Psoas muscle (tissue), 8 donors: Measurements from ENCODE around the gene LAMA3. TPM values are rescaled to one million over a fixed set of nuclear protein-coding genes. Genes with fewer than 3 reads are reported as not detected.

Experiments used
- ATAC-seq, 4 donors: fragments of 200-7000 bp; cut with Tn5 transposase; one replicate each; pipeline ENCODE4 v1.9.1; 2020; ENCODE audit warnings: moderate library complexity in 3 of 4, mild to moderate bottlenecking in 2 of 4
- DNase-seq, 2 donors: peaks; one replicate each; pipeline ENCODE4 v3.0.0-alpha.2; 2020
- H3K27ac ChIP-seq: fragments of 200-600 bp; one replicate; pipeline ENCODE4 v1.8.0; 2022
- H3K27me3 ChIP-seq, 3 donors: fragments of 200-600 bp in 1 of 3; one replicate each; pipeline versions ENCODE4 v1.6.1 to v1.8.0; 2013 to 2022; ENCODE audit warnings: low read length in 2 of 3, mild to moderate bottlenecking in 2 of 3, moderate library complexity in 1 of 3; ENCODE audit not compliant: insufficient read depth in 3 of 3
- H3K36me3 ChIP-seq, 2 donors: fragments of 200-600 bp in 1 of 2; one replicate each; pipeline versions ENCODE4 v1.6.1 to v1.8.0; 2013 to 2022; ENCODE audit warnings: low read depth in 1 of 2, mild to moderate bottlenecking in 1 of 2, moderate library complexity in 1 of 2; ENCODE audit not compliant: insufficient read depth in 1 of 2
- H3K4me1 ChIP-seq: fragments of 200-600 bp; one replicate; pipeline ENCODE4 v1.8.0; 2022
- H3K4me3 ChIP-seq: fragments of 200-600 bp; one replicate; pipeline ENCODE4 v1.8.0; 2022; ENCODE audit warnings: mild to moderate bottlenecking
- H3K9me3 ChIP-seq: fragments of 200-600 bp; one replicate; pipeline ENCODE4 v1.8.0; 2022
- WGBS, 3 donors: extraction: QIAGEN DNeasy Blood & Tissue Kit; methylation state at CpG; one replicate each; pipeline versions ENCODE4 v1.1.6 to v1.1.7; 2013; 5-methylcytosine and 5-hydroxymethylcytosine counted together
- intact Hi-C, 2 donors: fragments of 100-400 bp; cut with DNase I; formaldehyde crosslinking; loops; one replicate each; pipeline versions ENCODE4 v1.11.0 to v1.14.2; 2022
- polyA plus RNA-seq, 3 donors: library from polyadenylated mRNA; stranded (reverse); fragments of 200-250 nt; gene quantifications; one replicate each; pipeline ENCODE4 v1.2.3, GENCODE V29; 2013
- total RNA-seq, 4 donors: library from RNA; stranded (reverse); fragmentation: NEBNext Ultra II Directional in 2 of 4; extraction: Animal tissue kit (Norgen Biotek cat#: 25700) in 2 of 4; gene quantifications; one replicate each; pipeline versions ENCODE4 v1.2.1 to v1.2.4, GENCODE V29; 2021 to 2023
- TF ChIP-seq, protein P1 (sequence below): fragments of 200-600 bp; IDR thresholded peaks from one replicate; pipeline ENCODE4 v1.8.0; 2022; ENCODE audit warnings: antibody characterized with exemption
- donor health status: healthy with polysubstance abuse.
- donor health status: DM: no; HTN: no; CAD: no; lungs with moderate emphysema.
- donor health status: Bipolar disorder and iron deficiency.
- donor health status: healthy.
- donor health status: DM: yes; HTN: yes; CAD: no.
- donor health status: DM: no; HTN: no; CAD: no.
- donor health status: DM: no; HTN: no; CAD: no.
- donor health status: DM: yes; HTN: yes; CAD: no.

LAMA3 gene
- total and polyA plus RNA-seq, 7 donors, result 0.49 to 4.2 (median 1.8) TPM

DNA sequence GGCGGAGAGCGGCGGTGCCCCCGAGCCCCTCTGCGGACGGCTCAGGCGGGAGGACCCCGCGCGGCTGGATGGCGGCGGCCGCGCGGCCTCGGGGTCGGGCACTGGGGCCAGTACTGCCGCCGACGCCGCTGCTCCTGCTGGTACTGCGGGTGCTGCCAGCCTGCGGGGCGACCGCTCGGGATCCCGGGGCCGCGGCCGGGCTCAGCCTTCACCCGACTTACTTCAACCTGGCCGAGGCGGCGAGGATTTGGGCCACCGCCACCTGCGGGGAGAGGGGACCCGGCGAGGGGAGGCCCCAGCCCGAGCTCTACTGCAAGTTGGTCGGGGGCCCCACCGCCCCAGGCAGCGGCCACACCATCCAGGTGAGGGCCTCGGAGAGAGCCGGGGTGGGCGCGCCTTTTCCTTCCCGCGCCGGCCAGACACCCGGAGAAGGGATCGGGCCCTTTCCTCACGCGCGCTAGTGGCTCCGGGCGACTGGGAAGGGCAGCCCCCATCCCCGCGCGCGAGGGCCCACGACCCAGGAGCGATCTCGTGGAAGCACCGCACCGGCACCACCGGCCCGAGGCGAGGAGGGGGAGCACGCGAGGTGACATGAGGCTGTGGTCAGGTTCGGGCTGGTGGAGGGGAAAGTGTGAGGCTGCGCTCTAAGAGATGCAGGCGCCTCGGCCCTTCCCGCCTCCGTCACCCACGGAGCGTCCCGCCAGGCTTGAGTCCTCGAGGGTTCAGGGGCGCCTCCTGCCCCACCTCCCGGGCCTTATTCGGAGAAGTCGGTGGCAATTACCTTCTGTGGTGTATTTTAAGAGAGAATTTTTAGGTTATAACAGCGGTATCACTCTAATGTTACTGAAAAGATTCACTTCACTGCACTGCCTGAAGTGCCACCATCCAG, 607 bp downstream of the LAMA3 start:
- DNase-seq (peak in 1 of 2 donors; percentile 57), ATAC-seq (peak in 2 of 4 donors; percentile 24 to 25)
- H3K27me3 ChIP-seq, result peaks cover 0 to 34% (median 11%) of the 10 kb centered on the region in 3 donors
- H3K27ac ChIP-seq, result no peak overlapping the region
- H3K36me3 ChIP-seq, result no peaks in the 10 kb centered on the region
- 4 to 9% (median 6%) methylated on average over 59 to 85 of the region's 85 CpGs for WGBS, 3 donors
- no peaks in the 10 kb centered on the region for H3K4me1 ChIP-seq
- intact Hi-C loops, result no loop called here
- H3K4me3 ChIP-seq, result peak overlapping the region; percentile 69
- TF ChIP-seq, protein P1, sequence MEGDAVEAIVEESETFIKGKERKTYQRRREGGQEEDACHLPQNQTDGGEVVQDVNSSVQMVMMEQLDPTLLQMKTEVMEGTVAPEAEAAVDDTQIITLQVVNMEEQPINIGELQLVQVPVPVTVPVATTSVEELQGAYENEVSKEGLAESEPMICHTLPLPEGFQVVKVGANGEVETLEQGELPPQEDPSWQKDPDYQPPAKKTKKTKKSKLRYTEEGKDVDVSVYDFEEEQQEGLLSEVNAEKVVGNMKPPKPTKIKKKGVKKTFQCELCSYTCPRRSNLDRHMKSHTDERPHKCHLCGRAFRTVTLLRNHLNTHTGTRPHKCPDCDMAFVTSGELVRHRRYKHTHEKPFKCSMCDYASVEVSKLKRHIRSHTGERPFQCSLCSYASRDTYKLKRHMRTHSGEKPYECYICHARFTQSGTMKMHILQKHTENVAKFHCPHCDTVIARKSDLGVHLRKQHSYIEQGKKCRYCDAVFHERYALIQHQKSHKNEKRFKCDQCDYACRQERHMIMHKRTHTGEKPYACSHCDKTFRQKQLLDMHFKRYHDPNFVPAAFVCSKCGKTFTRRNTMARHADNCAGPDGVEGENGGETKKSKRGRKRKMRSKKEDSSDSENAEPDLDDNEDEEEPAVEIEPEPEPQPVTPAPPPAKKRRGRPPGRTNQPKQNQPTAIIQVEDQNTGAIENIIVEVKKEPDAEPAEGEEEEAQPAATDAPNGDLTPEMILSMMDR, result no peak
- no peaks in the 10 kb centered on the region for H3K9me3 ChIP-seq

DNA sequence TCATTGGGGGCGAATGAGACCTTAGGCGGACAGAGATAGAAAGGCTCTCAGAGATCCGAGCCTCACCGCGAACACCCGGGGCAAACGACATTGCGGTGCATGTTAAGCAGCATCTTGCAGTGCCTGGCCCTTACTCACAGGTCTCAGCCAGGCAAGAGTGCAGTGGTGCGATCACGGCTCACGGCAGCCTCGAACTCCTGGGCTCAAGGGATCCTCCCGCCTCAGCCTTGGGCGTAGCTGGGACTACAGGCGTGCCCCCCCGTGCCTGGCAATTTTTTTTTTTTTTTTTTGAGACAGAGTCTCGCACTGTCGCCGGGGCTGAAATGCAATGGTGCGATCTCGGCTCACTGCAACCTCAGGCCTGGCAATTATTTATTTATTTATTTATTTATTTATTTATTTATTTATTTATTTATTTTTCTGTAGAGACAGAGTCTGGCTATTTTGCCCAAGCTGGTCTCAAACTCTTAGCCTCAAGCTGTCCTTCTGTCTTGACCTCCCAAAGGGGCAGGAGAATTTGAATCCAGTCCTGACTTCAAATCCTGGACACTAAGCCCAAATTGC, 1.3 kb downstream of the LAMA3 start:
- no peak for ATAC-seq
- DNase-seq, result no peak
- Histone ChIP-seq H3K27ac (no peak overlapping the region), H3K4me1 (no peaks in the 10 kb centered on the region), H3K9me3 (no peaks in the 10 kb centered on the region), H3K27me3 (peaks cover 0 to 34% (median 11%) of the 10 kb centered on the region in 3 donors), H3K4me3 (peak overlapping the region; percentile 69), H3K36me3 (no peaks in the 10 kb centered on the region)
- WGBS, 3 donors, result 60 to 67% (median 66%) methylated on average over 21 of the region's 21 CpGs
- TF ChIP-seq, protein P1, result no peak
- intact Hi-C loops, result no loop called here

DNA sequence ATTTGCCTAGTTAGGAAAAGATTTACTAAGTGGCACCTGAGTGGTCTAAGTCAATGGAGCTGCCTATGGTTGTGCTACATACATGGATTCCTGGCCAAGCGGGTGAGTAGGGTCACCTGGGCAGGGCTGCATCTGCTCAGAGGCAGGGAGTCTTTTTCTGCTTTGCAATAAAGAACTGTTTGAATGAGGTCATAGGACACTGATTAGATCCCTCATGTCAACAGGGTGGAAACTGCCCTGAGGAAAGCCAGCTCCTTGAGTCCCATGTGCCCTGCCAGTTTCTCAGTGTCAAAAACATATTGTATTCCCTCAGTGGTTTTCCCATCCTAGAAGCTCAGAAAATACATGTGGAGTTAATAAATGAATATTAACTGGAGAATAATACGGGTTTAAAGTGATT, 4.6 kb downstream of the LAMA3 start:
- Histone ChIP-seq H3K4me1 (no peaks in the 10 kb centered on the region), H3K36me3 (no peaks in the 10 kb centered on the region), H3K27me3 (peaks cover 0 to 22% (median 6%) of the 10 kb centered on the region in 3 donors), H3K27ac (no peak overlapping the region), H3K4me3 (no peak overlapping the region), H3K9me3 (no peaks in the 10 kb centered on the region)
- DNase-seq, result no peak
- TF ChIP-seq, protein P1, result no peak
- intact Hi-C loops, result no loop called here
- ATAC-seq, result no peak
- WGBS, 3 donors, result 88 to 95% (median 92%) methylated on average over 2 of the region's 2 CpGs

DNA sequence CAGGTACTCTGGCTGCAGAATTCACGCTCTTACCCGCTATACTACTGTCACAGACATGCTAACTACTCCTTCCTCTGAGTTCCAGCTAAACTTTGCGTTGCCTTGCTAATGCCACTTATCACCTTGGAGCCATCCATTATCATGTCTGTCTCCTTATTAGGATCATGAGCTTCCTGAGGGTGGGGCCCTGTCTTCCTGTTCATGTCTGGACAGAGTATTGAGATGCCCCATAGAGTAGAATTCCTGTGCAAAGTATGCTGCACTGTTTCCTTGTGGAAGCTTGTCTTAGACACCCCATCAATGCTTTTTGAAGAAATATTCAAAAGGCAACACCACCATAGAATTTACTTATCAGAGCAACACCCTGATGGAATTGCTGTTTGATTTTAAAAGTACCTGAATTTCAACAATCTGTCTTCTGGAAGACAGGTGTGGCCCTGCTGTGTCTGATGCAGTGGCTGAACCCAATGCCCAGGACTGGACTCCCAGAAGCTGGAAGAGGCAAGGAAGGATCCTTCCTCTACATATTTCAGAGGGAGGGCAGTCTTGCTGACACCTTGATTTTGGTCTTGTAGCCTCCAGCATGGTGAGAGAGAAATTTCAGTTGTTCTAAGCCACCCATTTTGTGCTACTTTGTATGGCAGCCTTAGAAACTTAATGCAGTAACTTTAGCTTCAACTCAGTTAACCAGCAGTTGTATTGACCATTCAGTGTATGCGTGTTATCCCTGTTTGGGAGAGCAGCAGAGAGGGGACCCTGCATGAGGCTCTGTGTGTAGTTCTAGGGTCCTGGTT, 5.6 kb downstream of the LAMA3 start:
- ATAC-seq (no peak), DNase-seq (no peak)
- Histone ChIP-seq H3K36me3 (no peaks in the 10 kb centered on the region), H3K4me3 (no peak overlapping the region), H3K27ac (no peak overlapping the region), H3K9me3 (no peaks in the 10 kb centered on the region), H3K27me3 (peaks cover 0 to 12% (median 0%) of the 10 kb centered on the region in 3 donors), H3K4me1 (no peaks in the 10 kb centered on the region)
- 86 to 88% (median 87%) methylated on average over 4 of the region's 4 CpGs for WGBS, 3 donors
- TF ChIP-seq, protein P1, result no peak
- intact Hi-C loops, result no loop called here
